ENCODE measurements around the gene KIAA0319L. TPM values are rescaled to one million over a fixed set of nuclear protein-coding genes. Genes with fewer than 3 reads are reported as not detected.

Gene KIAA0319L
- total RNA-seq, 6 donors from 2014 or later: 68.1 to 140 (median 107) TPM

DNA sequence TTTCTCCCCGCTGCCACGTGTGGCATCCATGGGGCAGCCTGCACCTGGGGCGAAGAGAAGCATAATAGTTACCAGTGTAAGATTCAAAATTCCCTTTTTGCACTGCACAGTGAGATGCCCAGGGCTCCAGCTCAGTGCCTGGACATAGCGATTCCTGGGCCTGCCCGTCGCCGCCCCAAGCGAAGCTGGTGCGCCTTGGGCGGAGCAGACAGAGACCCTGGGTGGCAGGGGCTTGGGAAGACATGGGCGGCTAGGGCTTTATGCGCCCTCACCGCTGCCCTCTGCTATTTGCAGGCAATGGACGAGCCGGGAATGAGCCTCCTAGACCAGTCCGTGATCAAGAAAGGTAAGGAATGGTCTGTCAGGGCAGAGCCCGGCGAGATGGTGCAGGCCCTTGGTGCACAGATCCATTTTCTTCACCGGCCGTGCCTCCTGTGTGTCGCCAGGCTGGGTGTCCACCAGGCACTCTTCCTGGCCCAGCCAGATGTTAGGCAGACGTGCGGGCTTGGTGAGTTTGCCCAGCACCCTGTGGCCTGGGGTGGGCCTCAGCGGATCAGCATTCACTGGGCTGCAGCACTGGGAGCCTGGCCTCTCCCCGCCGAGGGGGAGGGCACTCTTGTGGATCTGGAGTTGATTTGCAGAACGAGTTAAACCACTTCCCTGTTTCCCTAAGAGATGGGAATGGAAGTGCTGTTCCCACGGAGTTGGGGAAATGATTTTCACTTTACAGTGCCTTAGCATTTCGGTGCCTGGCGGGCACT, 17.6 kb upstream of the KIAA0319L start:
- 69 to 85% methylated on average over 19 to 30 of the region's 30 CpGs for WGBS, 2 donors
- ATAC-seq (ENCODE audit: low FRiP score in 2 of 2): peak in 1 of 2 donors; percentile 41
- TF ChIP-seq POLR2A (IDR thresholded peaks at IDR 0.05) (no peak), POLR2AphosphoS5 (IDR thresholded peaks at IDR 0.05) (no peak), EP300 (IDR thresholded peaks at IDR 0.05) (no peak)
- TF ChIP-seq, protein P1, sequence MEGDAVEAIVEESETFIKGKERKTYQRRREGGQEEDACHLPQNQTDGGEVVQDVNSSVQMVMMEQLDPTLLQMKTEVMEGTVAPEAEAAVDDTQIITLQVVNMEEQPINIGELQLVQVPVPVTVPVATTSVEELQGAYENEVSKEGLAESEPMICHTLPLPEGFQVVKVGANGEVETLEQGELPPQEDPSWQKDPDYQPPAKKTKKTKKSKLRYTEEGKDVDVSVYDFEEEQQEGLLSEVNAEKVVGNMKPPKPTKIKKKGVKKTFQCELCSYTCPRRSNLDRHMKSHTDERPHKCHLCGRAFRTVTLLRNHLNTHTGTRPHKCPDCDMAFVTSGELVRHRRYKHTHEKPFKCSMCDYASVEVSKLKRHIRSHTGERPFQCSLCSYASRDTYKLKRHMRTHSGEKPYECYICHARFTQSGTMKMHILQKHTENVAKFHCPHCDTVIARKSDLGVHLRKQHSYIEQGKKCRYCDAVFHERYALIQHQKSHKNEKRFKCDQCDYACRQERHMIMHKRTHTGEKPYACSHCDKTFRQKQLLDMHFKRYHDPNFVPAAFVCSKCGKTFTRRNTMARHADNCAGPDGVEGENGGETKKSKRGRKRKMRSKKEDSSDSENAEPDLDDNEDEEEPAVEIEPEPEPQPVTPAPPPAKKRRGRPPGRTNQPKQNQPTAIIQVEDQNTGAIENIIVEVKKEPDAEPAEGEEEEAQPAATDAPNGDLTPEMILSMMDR (IDR thresholded peaks at IDR 0.05): no peak
- H3K9me3 ChIP-seq: no peaks in the 10 kb centered on the region
- peaks cover 0 to 15% (median 4%) of the 10 kb centered on the region in 4 donors for H3K27me3 ChIP-seq
- no peak overlapping the region for H3K4me3 ChIP-seq
- H3K4me1 ChIP-seq: peaks cover 14 to 60% (median 42%) of the 10 kb centered on the region in 4 donors
- H3K36me3 ChIP-seq: no peaks in the 10 kb centered on the region
- H3K27ac ChIP-seq: peak overlapping the region in 2 of 4 donors; percentile 21 to 46
- DNase-seq: peak; percentile 57 to 59

DNA sequence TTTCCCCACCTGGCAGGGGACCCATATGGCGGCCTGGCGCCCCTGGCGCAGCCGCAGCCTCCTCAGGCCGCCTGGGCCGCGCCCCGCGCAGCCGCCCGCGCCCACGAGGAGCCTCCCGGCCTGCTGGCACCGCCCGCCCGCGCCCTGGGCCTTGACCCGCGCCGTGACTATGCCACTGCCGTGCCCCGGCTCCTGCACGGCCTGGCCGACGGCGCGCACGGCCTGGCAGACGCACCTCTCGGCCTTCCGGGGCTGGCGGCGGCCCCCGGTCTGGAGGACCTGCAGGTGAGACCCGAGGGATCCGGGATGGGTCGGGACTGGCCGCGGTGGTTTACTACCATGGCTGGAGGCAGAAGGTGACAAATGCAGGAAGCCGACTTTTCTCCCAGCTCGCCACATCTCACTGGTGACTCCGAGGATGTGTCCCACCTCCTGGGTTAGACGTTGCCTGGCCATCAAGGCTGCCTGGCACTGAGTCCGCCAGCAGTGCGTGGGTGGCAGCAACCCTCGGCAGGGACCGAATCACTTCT, 17.0 kb upstream of the KIAA0319L start:
- peak in 1 of 2 donors; percentile 81 for DNase-seq
- peak overlapping the region in 3 of 4 donors; percentile 53 to 61 (median 60) for H3K4me3 ChIP-seq
- peaks cover 14 to 60% (median 42%) of the 10 kb centered on the region in 4 donors for H3K4me1 ChIP-seq
- peaks cover 0 to 15% (median 4%) of the 10 kb centered on the region in 4 donors for H3K27me3 ChIP-seq
- TF ChIP-seq, protein P1 (IDR thresholded peaks at IDR 0.05): peak in 2 of 6 experiments; percentile 0 to 20
- TF ChIP-seq POLR2AphosphoS5 (IDR thresholded peaks at IDR 0.05): no peak
- ATAC-seq (ENCODE audit: low FRiP score in 2 of 2): no peak
- 73 to 80% methylated on average over 39 to 40 of the region's 48 CpGs for WGBS, 2 donors
- no peaks in the 10 kb centered on the region for H3K36me3 ChIP-seq
- H3K9me3 ChIP-seq: no peaks in the 10 kb centered on the region
- peak overlapping the region in 1 of 4 donors; percentile 14 for H3K27ac ChIP-seq

DNA sequence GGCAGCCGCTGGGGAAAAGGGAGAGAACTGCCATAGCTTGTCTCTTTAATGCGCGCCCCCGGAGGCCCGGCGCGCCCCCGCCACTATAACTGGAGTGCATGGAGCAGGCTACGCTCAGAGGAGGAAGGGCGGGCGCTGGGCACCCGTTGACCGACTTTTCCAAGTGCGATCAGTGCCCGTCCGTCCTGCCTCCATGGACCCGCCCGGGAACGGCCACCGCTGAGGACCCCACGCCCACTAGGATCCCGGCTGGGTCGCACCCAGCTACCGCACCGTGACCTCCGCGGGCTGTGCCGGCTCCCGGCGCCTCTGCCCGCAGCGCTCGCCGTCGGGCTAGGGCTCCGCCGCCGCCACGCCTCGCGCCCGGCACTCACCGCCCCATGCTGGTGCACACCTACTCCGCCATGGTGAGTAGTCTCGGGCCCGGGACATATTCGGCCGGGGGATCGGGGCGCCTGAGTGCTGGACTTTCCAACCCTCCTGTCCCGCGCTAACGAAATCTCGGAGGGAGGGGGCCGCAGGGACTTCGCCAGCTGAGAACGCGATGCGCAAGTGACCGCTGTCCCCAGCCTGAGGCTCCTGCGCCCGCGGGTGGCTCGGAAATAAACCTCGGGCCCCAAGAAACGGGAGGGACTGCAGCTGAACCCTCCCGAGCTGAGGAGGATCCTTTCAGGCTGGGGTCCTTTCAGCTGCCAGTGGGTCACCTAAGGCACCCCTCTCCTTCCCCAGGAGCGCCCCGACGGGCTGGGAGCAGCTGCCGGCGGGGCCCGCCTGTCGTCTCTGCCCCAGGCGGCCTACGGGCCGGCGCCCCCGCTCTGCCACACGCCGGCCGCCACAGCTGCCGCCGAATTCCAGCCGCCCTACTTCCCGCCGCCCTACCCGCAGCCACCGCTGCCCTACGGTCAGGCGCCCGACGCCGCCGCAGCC, 16.3 kb upstream of the KIAA0319L start, which contains the start of gene TFAP2E:
TSS of gene TFAP2E (plus strand) at position 117 of the 927 bp plus-strand sequence. CDS start at position 381, 264 bp downstream.
- H3K27me3 ChIP-seq: peaks cover 0 to 15% (median 4%) of the 10 kb centered on the region in 4 donors
- WGBS, 2 donors: 24 to 30% methylated on average over 31 to 87 of the region's 95 CpGs
- no peaks in the 10 kb centered on the region for H3K9me3 ChIP-seq
- peak within 1 kb of the TSS; percentile 22 to 61 (median 56) for H3K4me3 ChIP-seq
- ATAC-seq (ENCODE audit: low FRiP score in 2 of 2) (peak; percentile 42 to 64), DNase-seq (peak; percentile 73 to 93)
- no peaks in the 10 kb centered on the region for H3K36me3 ChIP-seq
- TF ChIP-seq EP300 (IDR thresholded peaks at IDR 0.05) (no peak), POLR2AphosphoS5 (IDR thresholded peaks at IDR 0.05) (peak in 1 of 2 donors; percentile 27), POLR2A (IDR thresholded peaks at IDR 0.05) (peak in 2 of 4 donors; percentile 35 to 68)
- TF ChIP-seq, protein P1 (IDR thresholded peaks at IDR 0.05): peak in 1 of 6 experiments; percentile 19
- peaks cover 14 to 59% (median 42%) of the 10 kb centered on the region in 4 donors for H3K4me1 ChIP-seq
- H3K27ac ChIP-seq: peak within 1 kb of the TSS in 1 of 4 donors; percentile 14

DNA sequence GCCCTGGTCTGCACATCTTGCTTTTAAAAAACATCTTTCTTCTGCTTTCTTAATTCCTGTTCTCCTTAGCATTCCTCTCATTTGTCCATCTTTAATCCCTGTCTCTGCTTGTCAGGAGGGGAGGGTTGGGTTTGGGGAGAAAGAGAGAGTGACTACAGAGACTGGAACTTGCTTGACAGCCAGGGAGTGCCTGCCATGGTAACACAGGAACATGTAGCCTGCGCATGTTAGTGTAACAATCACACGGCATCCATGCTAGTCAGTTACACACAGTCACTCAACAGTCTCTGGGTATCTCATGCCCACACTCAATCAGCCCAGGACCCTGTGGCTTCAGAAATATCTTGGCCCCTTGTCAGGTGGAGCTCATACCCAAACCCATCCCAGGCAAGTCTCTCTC, 15.1 kb upstream of the KIAA0319L start:
- TF ChIP-seq POLR2A (IDR thresholded peaks at IDR 0.05) (no peak), EP300 (IDR thresholded peaks at IDR 0.05) (no peak), POLR2AphosphoS5 (IDR thresholded peaks at IDR 0.05) (no peak)
- TF ChIP-seq, protein P1 (IDR thresholded peaks at IDR 0.05): no peak
- Histone ChIP-seq H3K36me3 (peaks cover 0 to under 1% (median 0%) of the 10 kb centered on the region in 4 donors), H3K27me3 (peaks cover 0 to 15% (median 4%) of the 10 kb centered on the region in 4 donors), H3K9me3 (no peaks in the 10 kb centered on the region), H3K4me1 (peaks cover 14 to 48% (median 37%) of the 10 kb centered on the region in 4 donors), H3K27ac (no peak overlapping the region), H3K4me3 (no peak overlapping the region)
- no peak for ATAC-seq (ENCODE audit: low FRiP score in 2 of 2)
- DNase-seq: no peak
- 80 to 85% methylated on average over 2 of the region's 2 CpGs for WGBS, 2 donors

All from upper lobe of left lung (tissue), 6 donors.